Hematopoietic multipotent progenitor cell (in vitro differentiated cells): Measurements from ENCODE around the gene ALX3. TPM values are rescaled to one million over a fixed set of nuclear protein-coding genes. Genes with fewer than 3 reads are reported as not detected.

Experiments used
- total RNA-seq: library from RNA; depleted of rRNA; stranded (reverse); fragments of >200 nt; gene quantifications from one replicate; pipeline ENCODE4 v1.2.3, GENCODE V29; 2012

The ALX3 gene
- total RNA-seq, 1 donor, result not detected

Other genes starting within 250 kb of the ALX3 start
- gene CSF1, start 159.8 kb downstream of the ALX3 start, total RNA-seq, result 23.2 TPM
- gene AHCYL1, start 85.9 kb downstream of the ALX3 start, total RNA-seq, result 39.3 TPM
- gene STRIP1, start 36.0 kb downstream of the ALX3 start, total RNA-seq, result 56.0 TPM
- gene UBL4B, start 41.8 kb upstream of the ALX3 start, total RNA-seq, result not detected
- not detected for gene SLC6A17, start 79.8 kb upstream of the ALX3 start, total RNA-seq
- gene KCNC4, start 139.6 kb upstream of the ALX3 start, total RNA-seq, result 5.7 TPM